GM21526 (cell line): Measurements from ENCODE around the gene NKAIN1.

Experiments
- ATAC-seq: cut with Tn5 transposase; IDR thresholded peaks from one replicate; pipeline ENCODE4 v1.9.1; 2021; ENCODE audit warnings: moderate library complexity; ENCODE audit not compliant: unreplicated experiment, low FRiP score

Gene NKAIN1

DNA sequence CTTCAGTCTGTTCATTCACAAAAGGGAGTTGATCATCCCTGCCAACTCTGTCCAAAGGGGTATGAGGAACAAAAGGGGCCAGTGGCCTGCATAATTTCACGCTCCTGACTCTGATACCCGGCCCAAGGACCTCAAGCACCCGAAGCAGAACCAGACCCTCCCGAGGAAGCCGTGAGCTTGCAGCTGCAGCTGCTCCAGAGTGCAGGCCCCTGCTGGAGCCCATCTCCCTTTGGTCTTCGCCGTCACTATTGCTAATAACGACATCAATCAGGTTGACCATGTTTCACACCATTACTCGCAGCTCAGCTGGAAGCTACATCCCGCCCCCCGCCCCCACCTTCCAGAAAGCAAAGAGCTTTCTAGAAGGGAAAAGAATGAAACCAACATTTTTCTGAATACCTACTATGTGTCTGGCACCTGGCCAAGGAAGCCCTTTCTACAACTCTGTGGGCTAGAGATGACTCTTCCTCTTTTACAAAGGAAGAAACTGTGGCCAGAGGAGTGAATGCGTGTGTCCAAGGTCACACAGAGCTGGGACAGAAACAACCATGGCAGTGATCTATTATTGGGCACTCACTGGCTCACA, 5.5 kb downstream of the NKAIN1 start:
- ATAC-seq: no peak

DNA sequence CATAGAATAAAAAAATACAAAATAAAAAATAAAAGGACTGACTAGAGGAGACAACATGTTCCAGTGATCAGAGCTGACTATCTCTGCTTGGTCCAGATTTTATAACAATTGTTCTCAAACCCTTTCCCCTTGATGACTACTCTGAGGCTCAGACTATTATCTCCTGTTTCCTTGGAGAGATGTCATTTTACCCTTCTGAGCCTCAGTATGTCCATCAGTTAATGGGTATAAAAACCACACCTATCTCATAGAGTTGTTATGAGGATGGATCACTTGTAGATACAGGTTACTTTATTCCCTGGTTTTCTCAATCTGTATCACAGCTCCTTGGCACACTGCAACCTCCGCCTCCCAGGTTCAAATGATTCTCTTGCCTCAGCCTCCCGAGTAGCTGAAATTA, 7.0 kb downstream of the NKAIN1 start:
- ATAC-seq: no peak

GRCh38 chr1:31231802-31232201, 7.9 kb downstream of the NKAIN1 start:
- ATAC-seq: no peak

- ATAC-seq: no peak
Measured at GRCh38 chr1:31230378-31230777, 9.3 kb downstream of the NKAIN1 start.

DNA sequence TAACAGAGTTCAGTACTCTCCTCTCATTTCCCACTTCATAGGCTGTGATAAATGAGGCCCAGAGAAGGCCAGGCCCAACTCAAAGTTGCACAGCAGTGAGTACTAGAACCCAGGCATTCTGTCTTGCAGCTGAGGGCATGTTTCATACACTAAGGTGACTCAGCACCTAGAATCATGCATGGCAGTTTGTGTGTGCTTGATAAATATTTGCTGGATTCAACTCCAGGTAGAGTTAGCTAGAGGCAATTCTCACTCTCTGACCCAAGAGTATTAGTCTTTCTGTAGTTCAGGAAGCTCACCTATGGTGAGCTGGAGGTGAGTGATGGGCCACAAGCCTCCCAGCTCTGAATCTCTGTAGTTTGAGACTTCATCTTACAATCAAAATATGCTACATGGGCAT, 10.7 kb downstream of the NKAIN1 start:
- no peak for ATAC-seq

DNA sequence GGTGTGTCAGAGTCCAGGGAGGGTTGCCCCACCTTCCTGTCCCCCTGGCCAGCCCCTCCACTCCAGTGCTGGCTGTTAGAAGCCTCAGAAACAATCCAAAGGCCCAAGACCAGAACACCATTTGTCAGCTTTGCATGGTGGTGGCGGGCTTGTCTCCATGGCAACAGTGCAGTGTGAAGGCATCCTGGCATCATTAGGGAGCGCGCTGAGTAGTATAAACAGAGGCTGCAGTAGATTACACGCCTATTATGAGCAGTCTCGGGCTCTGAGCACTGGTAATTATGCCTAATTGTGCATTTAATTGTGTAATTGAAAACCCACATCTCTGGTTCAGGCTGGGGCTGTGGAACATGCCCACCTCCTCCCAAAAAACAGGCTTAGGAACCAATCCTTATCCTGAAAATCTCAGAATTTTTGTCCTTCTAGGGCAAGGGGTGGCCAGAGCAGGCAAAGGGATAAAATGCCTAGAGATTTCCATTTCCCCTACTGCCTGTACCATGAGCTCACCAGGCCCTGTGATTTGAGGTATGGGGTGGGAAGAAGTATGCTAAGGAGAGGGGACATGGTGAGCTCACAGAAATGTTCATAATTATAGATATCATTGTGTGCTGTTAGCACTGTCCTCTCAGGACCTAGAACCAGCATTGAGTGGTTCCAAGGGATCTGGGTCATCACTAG, 11.7 kb downstream of the NKAIN1 start:
- ATAC-seq: no peak

DNA sequence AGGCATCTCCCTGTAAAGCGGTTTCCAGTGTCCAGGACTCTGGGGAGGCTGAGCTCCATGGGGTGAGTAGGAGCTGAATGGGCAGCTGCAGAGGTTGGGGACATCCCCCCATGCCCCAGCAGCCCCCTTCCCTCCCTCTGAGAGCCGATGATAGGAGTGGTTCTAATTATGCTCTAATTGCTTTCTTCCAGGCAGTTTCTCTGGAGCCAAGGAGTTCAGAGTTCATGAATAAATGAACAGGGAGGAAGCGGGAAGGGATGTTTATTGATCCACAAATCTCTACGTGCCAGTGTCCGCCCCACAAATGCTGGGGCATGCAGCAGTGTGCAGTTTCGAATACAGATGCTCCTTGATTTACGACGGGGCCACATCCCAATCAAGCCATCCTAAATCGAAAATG, 15.6 kb downstream of the NKAIN1 start:
- ATAC-seq: no peak

DNA sequence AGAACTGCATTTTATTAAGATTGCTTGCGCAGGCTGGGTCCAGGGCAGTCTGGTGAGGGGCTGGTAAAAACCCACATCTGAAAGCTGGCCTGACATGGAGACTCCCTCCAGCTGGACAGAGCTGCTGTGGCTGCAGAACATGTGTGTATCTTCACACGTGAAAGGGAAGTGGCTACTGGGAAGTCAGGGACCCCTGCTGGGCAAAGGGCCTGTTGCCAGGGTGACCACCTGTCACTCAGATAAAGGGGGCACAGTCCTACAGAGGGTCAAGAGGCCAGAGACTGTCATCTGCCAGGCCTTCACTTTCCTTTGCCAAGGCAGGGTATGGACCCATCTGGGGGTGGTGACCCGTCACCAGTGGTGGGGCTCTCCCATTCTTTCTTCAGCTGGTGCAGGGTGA, 17.5 kb downstream of the NKAIN1 start:
- ATAC-seq: no peak

GRCh38 chr1:31221072-31221471, 18.6 kb downstream of the NKAIN1 start:
- no peak for ATAC-seq

- no peak for ATAC-seq
Measured at GRCh38 chr1:31219489-31219888, 20.2 kb downstream of the NKAIN1 start.

DNA sequence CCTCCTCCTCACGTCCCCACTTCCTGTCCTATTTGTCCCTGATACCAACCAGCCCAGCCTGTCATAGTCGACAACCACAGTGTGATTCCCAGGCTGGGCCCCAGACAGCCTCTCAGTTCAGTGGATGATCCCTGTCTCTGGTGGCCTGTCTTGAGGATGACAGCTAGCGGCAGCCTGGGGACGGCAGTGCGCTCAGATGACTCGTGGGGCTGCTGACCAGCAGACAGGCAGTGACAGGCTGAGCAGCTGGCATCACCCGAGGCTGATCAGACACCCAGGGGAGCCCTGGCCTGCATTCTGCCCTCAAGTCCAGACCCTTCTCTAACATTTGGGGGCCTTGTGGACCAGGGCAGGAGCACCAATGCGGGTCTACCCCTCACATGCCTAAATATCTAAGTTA, 21.0 kb downstream of the NKAIN1 start:
- ATAC-seq: no peak

GRCh38 chr1:31216016-31216415, 23.7 kb downstream of the NKAIN1 start:
- no peak for ATAC-seq

GRCh38 chr1:31215065-31215570, 24.6 kb downstream of the NKAIN1 start:
- no peak for ATAC-seq

GRCh38 chr1:31214316-31215064, 25.2 kb downstream of the NKAIN1 start:
- ATAC-seq: no peak

DNA sequence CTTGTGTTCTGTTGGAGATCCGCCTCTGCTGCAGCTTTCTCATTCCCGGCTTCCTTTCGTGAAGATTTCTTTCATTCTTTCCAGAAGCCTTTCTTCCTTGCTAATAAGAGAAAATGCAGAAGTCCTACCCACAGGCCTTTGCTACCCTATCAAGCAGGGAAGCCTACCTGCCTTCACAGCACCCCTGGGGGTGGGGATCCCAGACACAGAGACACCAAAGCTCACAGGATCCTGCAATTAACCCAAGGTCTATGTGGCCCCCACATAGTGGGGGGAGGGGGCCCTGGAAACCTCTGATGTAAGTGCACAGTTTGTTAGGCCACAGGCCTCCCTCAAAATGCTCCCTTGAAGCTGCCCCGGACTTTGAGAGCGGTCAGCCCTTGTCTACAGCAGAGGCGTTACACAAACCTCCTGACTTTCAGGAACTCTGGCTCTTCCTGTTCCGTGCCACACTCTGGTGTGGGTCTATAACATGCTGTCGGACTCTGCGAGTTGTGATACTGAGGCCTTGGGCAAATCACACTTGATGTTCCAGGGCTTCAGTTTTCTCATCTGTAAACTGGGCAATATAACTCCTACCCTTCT, 31.2 kb downstream of the NKAIN1 start:
- no peak for ATAC-seq

DNA sequence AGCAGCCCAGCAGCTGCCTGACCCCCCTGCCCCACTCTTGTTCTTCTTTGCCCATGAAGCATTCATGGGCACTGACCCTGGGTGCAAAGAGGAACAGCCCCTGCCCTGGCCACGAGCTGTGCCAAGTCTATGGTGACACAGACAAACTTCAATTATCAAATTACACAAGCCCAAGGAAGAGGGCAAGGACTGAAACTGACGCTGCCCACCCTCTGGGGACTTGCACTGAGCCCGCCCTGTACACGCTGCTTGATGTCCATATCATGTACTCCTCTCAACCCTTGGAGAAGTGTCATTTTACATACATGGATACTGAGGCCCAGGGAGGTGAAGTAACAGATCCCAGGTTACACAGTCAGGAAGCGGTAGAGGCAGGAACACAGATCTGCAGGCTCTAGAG, 32.1 kb downstream of the NKAIN1 start:
- ATAC-seq: no peak

GRCh38 chr1:31207046-31207445, 32.6 kb downstream of the NKAIN1 start:
- ATAC-seq: no peak

GRCh38 chr1:31203215-31203614, 36.5 kb downstream of the NKAIN1 start:
- no peak for ATAC-seq

GRCh38 chr1:31201931-31202360, 37.7 kb downstream of the NKAIN1 start:
- no peak for ATAC-seq

DNA sequence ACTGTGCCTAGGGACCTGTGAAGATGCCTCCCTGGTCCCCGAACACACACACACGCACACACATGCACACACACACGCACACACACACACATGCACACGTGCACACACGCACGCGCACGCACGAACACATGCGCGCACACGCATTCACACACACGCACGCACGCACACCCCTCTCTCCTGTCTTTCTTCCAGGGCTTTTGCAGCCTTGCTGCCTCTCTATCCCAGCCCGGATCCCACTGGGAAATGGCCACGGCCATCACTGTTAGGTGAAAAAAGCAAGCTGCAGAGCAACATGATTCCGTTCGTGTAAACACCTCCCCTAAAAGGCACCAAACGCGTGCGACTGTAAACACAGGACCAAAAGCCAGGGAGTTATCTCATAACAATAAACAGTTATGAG, 39.7 kb downstream of the NKAIN1 start:
- no peak for ATAC-seq

DNA sequence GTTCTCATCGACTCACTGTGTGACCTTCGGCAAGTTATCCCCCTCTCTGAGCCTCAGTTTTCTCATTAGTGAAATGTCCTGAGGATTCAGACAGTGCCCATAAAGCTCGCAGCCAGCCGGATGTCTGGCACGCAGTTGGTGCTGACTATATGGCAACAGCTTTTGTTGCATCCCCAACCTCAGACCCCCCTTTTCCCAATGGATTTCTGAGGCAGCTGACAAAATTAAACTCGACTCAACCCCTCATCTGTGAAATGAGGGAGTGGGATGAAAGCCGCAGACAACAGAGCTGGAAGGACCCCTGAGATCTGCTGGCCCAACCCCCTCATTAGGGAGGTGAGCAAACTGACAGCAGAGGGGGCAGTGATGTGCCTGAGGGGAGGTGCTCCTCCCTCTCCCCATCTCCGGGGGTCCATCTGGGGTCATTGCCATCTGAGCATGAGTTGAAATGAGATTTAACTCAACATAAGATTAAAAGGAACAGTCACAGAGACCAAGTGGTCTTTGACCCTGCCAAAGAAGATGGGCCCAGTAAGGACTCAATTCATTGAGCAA, 40.4 kb downstream of the NKAIN1 start:
- ATAC-seq: no peak
